Loucy (cell line): ENCODE measurements around the gene ARHGAP40.

Experiments
- H2AFZ ChIP-seq: fragments of 200-600 bp; sonication (generic); 2 replicates; pipeline ENCODE4 v1.6.0; 2016; ENCODE audit warnings: antibody characterized with exemption, mild to moderate bottlenecking, low read length, moderate library complexity
- H3F3A ChIP-seq: fragments of 200-600 bp; 2 replicates; pipeline ENCODE4 v1.6.0; 2016; ENCODE audit warnings: antibody characterized with exemption, low read depth, mild to moderate bottlenecking
- H3K27me3 ChIP-seq: fragments of 200-600 bp; sonication (generic); 2 replicates; pipeline ENCODE4 v1.6.1; 2014; ENCODE audit warnings: low read length, mild to moderate bottlenecking; ENCODE audit not compliant: insufficient read depth, poor library complexity, severe bottlenecking
- H3K36me3 ChIP-seq: fragments of 200-600 bp; sonication (generic); 2 replicates; pipeline ENCODE4 v1.6.1; 2016; ENCODE audit warnings: low read length; ENCODE audit not compliant: insufficient read depth
- H3K4me1 ChIP-seq: fragments of 200-600 bp; sonication (generic); 2 replicates; pipeline ENCODE4 v1.5.1; 2014; ENCODE audit warnings: low read length, mild to moderate bottlenecking; ENCODE audit not compliant: insufficient read depth, poor library complexity, severe bottlenecking
- H3K4me2 ChIP-seq: fragments of 200-600 bp; sonication (generic); 2 replicates; pipeline ENCODE4 v1.6.0; 2014; ENCODE audit warnings: antibody characterized with exemption, low read length, low read depth, mild to moderate bottlenecking; ENCODE audit not compliant: poor library complexity, severe bottlenecking
- H3K4me3 ChIP-seq: fragments of 200-600 bp; sonication (generic); 2 replicates; pipeline ENCODE4 v1.5.1; 2014; ENCODE audit warnings: low read length, mild to moderate bottlenecking, mixed read lengths; ENCODE audit not compliant: poor library complexity, severe bottlenecking
- H3K79me2 ChIP-seq: fragments of 200-600 bp; sonication (generic); 2 replicates; pipeline ENCODE4 v1.6.1; 2014; ENCODE audit warnings: low read length; ENCODE audit not compliant: insufficient read depth
- H3K9ac ChIP-seq: fragments of 200-600 bp; sonication (generic); 2 replicates; pipeline ENCODE4 v1.6.0; 2014; ENCODE audit warnings: mild to moderate bottlenecking, low read depth, low read length, moderate library complexity; ENCODE audit not compliant: poor library complexity, severe bottlenecking
- H3K9me2 ChIP-seq: fragments of 200-600 bp; sonication (generic); replicated peaks from 2 replicates; pipeline ENCODE4 v1.6.1; 2016; ENCODE audit warnings: low read depth, low read length, mixed read lengths
- H3K9me3 ChIP-seq: fragments of 200-600 bp; sonication (generic); 2 replicates; pipeline ENCODE4 v1.6.1; 2014; ENCODE audit warnings: mild to moderate bottlenecking, antibody characterized with exemption, low read length, low read depth; ENCODE audit not compliant: insufficient read depth
- H4K20me1 ChIP-seq: fragments of 200-600 bp; sonication (generic); 2 replicates; pipeline ENCODE4 v1.6.0; 2014; ENCODE audit warnings: antibody characterized with exemption, low read length, mild to moderate bottlenecking; ENCODE audit not compliant: insufficient read depth, poor library complexity, severe bottlenecking
- EZH2phosphoT487 ChIP-seq: fragments of 200-600 bp; IDR thresholded peaks from 2 replicates; pipeline ENCODE4 v1.6.1; 2018; ENCODE audit warnings: antibody characterized with exemption, mild to moderate bottlenecking, moderate library complexity, borderline replicate concordance
- TF ChIP-seq, protein P1 (sequence below): fragments of 200-600 bp; sonication (generic); conservative IDR thresholded peaks from 2 replicates; pipeline ENCODE4 v1.5.1; 2014; ENCODE audit warnings: mild to moderate bottlenecking, antibody characterized with exemption, low read length

ARHGAP40 gene

DNA sequence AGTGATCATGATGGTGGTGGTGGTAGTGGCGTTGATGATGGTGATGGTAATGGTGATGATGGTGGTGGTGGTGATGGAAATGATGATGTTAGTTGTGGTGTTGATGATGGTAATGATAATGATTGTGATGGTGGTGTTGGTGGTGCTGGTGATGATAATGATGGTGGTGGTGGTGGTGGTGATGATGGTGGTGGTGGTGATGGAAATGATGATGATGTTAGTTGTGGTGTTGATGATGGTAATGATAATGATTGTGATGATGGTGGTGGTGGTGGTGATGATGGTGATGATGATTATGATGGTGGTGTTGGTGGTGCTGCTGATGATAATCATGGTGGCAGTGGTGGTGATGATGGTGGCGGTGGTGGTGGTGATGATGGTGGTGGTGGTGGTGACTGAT, 51.4 kb downstream of the ARHGAP40 start:
- Histone ChIP-seq H3K36me3 (no peaks in the 10 kb centered on the region), H4K20me1 (no peaks in the 10 kb centered on the region), H2AFZ (no peak overlapping the region), H3K4me1 (no peaks in the 10 kb centered on the region), H3K9ac (no peak overlapping the region), H3F3A (no peaks in the 10 kb centered on the region), H3K4me2 (no peak overlapping the region), H3K9me3 (no peaks in the 10 kb centered on the region), H3K9me2 (no peaks in the 10 kb centered on the region), H3K4me3 (no peak overlapping the region), H3K79me2 (no peaks in the 10 kb centered on the region), H3K27me3 (no peaks in the 10 kb centered on the region)
- TF ChIP-seq, protein P1, sequence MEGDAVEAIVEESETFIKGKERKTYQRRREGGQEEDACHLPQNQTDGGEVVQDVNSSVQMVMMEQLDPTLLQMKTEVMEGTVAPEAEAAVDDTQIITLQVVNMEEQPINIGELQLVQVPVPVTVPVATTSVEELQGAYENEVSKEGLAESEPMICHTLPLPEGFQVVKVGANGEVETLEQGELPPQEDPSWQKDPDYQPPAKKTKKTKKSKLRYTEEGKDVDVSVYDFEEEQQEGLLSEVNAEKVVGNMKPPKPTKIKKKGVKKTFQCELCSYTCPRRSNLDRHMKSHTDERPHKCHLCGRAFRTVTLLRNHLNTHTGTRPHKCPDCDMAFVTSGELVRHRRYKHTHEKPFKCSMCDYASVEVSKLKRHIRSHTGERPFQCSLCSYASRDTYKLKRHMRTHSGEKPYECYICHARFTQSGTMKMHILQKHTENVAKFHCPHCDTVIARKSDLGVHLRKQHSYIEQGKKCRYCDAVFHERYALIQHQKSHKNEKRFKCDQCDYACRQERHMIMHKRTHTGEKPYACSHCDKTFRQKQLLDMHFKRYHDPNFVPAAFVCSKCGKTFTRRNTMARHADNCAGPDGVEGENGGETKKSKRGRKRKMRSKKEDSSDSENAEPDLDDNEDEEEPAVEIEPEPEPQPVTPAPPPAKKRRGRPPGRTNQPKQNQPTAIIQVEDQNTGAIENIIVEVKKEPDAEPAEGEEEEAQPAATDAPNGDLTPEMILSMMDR, result no peak
- TF ChIP-seq EZH2phosphoT487, result no peak

DNA sequence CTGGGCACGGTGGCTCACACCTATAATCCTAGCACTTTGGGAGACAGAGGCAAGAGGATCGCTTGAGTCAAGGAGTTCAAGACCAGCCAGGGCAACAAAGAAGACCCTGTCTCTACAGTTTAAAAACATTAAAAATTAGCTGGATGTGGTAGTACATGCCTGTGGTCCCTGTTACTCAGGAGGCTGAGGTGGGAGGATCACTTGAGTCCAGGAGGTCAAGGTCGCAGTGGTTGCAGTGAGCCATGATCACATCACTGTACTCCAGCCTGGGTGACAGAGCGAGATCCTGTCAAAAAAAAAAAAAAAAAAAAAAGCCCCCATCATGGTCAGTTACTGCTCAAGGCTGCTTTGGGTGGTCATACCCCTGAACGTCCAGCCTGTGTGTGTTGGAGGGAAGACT, 55.8 kb downstream of the ARHGAP40 start:
- Histone ChIP-seq H4K20me1 (no peaks in the 10 kb centered on the region), H3F3A (no peaks in the 10 kb centered on the region), H3K4me3 (no peak overlapping the region), H3K27me3 (no peaks in the 10 kb centered on the region), H3K4me1 (no peaks in the 10 kb centered on the region), H3K4me2 (no peak overlapping the region), H2AFZ (no peak overlapping the region), H3K36me3 (no peaks in the 10 kb centered on the region), H3K9me3 (no peaks in the 10 kb centered on the region), H3K9me2 (no peaks in the 10 kb centered on the region), H3K9ac (no peak overlapping the region), H3K79me2 (no peaks in the 10 kb centered on the region)
- no peak for TF ChIP-seq EZH2phosphoT487
- TF ChIP-seq, protein P1, result no peak

GRCh38 chr20:38658879-38659596, 57.4 kb downstream of the ARHGAP40 start:
- H3K79me2 ChIP-seq, result no peaks in the 10 kb centered on the region
- no peaks in the 10 kb centered on the region for H3F3A ChIP-seq
- H4K20me1 ChIP-seq, result no peaks in the 10 kb centered on the region
- no peaks in the 10 kb centered on the region for H3K9me3 ChIP-seq
- no peak overlapping the region for H2AFZ ChIP-seq
- TF ChIP-seq, protein P1, result peak; percentile 78
- no peak for TF ChIP-seq EZH2phosphoT487
- no peaks in the 10 kb centered on the region for H3K36me3 ChIP-seq
- no peaks in the 10 kb centered on the region for H3K27me3 ChIP-seq
- H3K4me3 ChIP-seq, result no peak overlapping the region
- no peak overlapping the region for H3K9ac ChIP-seq
- H3K4me2 ChIP-seq, result no peak overlapping the region
- no peaks in the 10 kb centered on the region for H3K4me1 ChIP-seq
- H3K9me2 ChIP-seq, result no peaks in the 10 kb centered on the region
